Right atrium auricular region (tissue), 2 donors: Measurements from ENCODE around the gene MECR. TPM values are rescaled to one million over a fixed set of nuclear protein-coding genes. Genes with fewer than 3 reads are reported as not detected.

Source experiments
- DNase-seq: peaks from one replicate; pipeline ENCODE4 v3.0.0-alpha.2; 2019; ENCODE audit warnings: low spot score
- H3K27ac ChIP-seq, 2 donors: fragments of 200-600 bp; sonication (generic); 1 replicate in 1 of 2; 2 replicates in 1 of 2; pipeline ENCODE4 v1.5.1; 2016 to 2019
- H3K27me3 ChIP-seq, 2 donors: fragments of 200-600 bp; sonication (generic); one replicate each; pipeline versions ENCODE4 v1.5.1 to v1.6.0; 2017 to 2019
- H3K36me3 ChIP-seq: fragments of 200-600 bp; sonication (generic); one replicate; pipeline ENCODE4 v1.5.1; 2016
- H3K4me1 ChIP-seq, 2 donors: fragments of 200-600 bp; sonication (generic); one replicate each; pipeline versions ENCODE4 v1.5.1 to v1.6.0; 2017 to 2019
- H3K4me3 ChIP-seq, 2 donors: fragments of 200-600 bp; sonication (generic); 1 replicate in 1 of 2; 2 replicates in 1 of 2; pipeline ENCODE4 v1.5.1; 2017 to 2019; ENCODE audit warnings: mild to moderate bottlenecking in 1 of 2, moderate library complexity in 1 of 2
- H3K9me3 ChIP-seq, 2 donors: fragments of 200-600 bp; sonication (generic); one replicate each; pipeline ENCODE4 v1.5.1; 2019
- CTCF ChIP-seq, 2 donors: fragments of 200-600 bp; sonication (generic); IDR thresholded peaks; one replicate each; pipeline ENCODE4 v1.5.1; 2019; ENCODE audit warnings: antibody characterized with exemption in 2 of 2
- total RNA-seq, 2 donors: library from RNA; depleted of rRNA; stranded (reverse); fragments of >200 nt; gene quantifications; one replicate each; pipeline ENCODE4 v1.1.0, GENCODE V29; 2016

Gene MECR
- total RNA-seq, 2 donors from 2014 or later, result 18.4 to 24.3 TPM

DNA sequence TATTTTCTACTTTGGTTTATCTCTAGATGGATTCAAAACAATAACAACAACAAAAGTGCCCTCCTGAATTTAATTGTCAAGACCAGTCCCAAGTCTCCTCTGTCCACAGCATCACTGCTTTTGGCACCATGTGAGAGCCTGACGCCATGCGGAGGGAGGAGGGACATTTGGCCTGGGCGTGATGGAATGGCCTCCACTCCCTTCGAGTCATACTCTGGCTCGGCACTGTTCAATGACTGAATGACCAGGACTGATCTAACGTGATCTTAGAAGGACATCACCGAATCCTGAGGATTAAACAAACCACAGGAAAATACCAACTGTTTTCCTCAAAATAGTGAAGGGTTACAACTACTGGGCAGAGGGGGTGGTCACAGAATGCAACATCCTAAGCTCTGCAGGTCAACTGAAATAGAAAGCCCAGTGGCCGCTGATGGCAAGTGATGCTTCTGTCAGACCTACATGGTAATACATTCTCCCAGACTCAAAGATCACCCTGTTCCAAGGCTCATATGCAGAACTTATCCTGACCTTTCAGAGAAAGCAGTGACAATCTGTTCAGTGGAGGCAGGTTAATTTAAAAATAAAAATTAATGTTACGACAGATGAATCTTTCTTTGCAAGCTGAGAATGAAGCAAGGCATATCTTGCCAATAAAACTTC, 68.1 kb downstream of the MECR start:
- no peak for TF ChIP-seq CTCF (IDR thresholded peaks at IDR 0.05)
- H3K36me3 ChIP-seq, result peaks cover 58% of the 10 kb centered on the region

GRCh38 chr1:29162025-29162424, 68.7 kb downstream of the MECR start:
- Histone ChIP-seq H3K36me3 (peaks cover 53% of the 10 kb centered on the region), H3K27ac (peak overlapping the region in 1 of 2 donors; percentile 1), H3K9me3 (no peaks in the 10 kb centered on the region), H3K27me3 (no peaks in the 10 kb centered on the region), H3K4me3 (no peak overlapping the region), H3K4me1 (peaks cover 0 to 49% of the 10 kb centered on the region in 2 donors)
- TF ChIP-seq CTCF (IDR thresholded peaks at IDR 0.05), result no peak
- no peak for DNase-seq

More for the DNA sequence above, 68.1 kb downstream of the MECR start:
- Histone ChIP-seq H3K4me3 (no peak overlapping the region), H3K27ac (peak overlapping the region in 1 of 2 donors; percentile 1), H3K27me3 (no peaks in the 10 kb centered on the region), H3K4me1 (peaks cover 0 to 43% of the 10 kb centered on the region in 2 donors), H3K9me3 (no peaks in the 10 kb centered on the region)
- peak; percentile 64 for DNase-seq

DNA sequence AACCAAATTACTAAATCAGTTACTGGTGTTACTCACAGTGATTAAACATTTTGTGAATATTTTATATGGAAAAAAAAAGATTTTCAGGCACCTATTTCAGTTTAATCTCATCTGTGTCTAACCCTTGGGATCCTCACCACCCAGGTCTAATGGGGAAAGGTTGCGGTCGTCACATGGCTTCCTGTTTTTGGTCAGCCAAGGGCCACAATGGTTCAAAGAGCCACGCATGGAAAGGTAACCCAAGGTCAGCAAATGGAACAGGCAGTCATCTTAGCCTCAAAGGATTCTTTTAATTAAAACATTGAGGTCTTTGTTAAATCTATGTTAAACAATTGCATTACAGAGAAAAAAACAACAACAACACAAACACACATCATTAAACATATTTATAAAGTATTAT, 71.0 kb downstream of the MECR start:
- H3K4me1 ChIP-seq, result peaks cover 0 to 54% of the 10 kb centered on the region in 2 donors
- H3K36me3 ChIP-seq, result peaks cover 44% of the 10 kb centered on the region
- no peak overlapping the region for H3K27ac ChIP-seq
- H3K9me3 ChIP-seq, result no peaks in the 10 kb centered on the region
- TF ChIP-seq CTCF (IDR thresholded peaks at IDR 0.05), result no peak
- H3K27me3 ChIP-seq, result no peaks in the 10 kb centered on the region
- DNase-seq, result no peak
- H3K4me3 ChIP-seq, result no peak overlapping the region

GRCh38 chr1:29157269-29157601, 73.5 kb downstream of the MECR start:
- Histone ChIP-seq H3K4me1 (peaks cover 0 to 41% of the 10 kb centered on the region in 2 donors), H3K9me3 (no peaks in the 10 kb centered on the region), H3K4me3 (no peak overlapping the region), H3K27ac (peak overlapping the region in 1 of 2 donors; percentile 47), H3K36me3 (peaks cover 62% of the 10 kb centered on the region), H3K27me3 (no peaks in the 10 kb centered on the region)
- TF ChIP-seq CTCF (IDR thresholded peaks at IDR 0.05), result no peak
- DNase-seq, result no peak

DNA sequence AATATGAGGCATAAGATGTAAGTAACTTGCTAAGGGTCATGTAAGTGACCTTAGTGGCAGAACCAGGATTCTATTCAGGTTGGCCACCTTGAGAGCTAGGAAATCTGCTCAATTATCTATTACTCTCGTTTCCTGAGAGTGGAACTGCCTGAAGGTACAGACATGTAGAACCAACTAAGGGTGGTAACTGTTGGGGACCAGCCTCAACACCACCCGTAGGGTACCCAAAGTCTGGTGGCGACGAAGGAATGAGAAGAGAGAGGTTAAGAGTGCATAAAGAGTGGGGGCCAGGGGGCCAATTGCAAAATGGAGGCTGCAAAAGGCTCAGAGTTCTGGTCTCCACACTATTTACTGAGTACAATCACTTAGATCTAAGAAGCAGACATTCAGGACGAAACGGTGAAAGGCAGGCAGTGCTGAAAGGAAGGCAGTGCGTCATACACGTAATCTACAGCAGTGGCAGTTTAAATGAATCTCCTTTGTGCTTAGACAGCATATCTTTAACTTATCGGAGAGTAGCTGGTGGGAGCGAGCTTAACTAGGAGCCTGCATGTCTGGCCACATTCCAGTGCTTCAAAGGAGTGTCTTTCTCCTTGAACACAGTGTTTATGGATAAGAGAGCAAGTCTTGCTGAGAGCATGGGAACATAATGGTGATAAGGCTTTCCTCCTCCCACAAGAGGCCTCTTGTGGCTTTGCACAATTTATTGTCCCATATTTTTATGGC, 74.0 kb downstream of the MECR start:
- no peak for TF ChIP-seq CTCF (IDR thresholded peaks at IDR 0.05)
- no peaks in the 10 kb centered on the region for H3K27me3 ChIP-seq
- DNase-seq, result no peak
- H3K36me3 ChIP-seq, result peaks cover 67% of the 10 kb centered on the region
- no peaks in the 10 kb centered on the region for H3K9me3 ChIP-seq
- peak overlapping the region; percentile 47 to 69 for H3K27ac ChIP-seq
- no peak overlapping the region for H3K4me3 ChIP-seq
- peaks cover 0 to 35% of the 10 kb centered on the region in 2 donors for H3K4me1 ChIP-seq
